Thyroid gland (tissue), 4 donors: ENCODE measurements around the gene IL10RA.

Source experiments
- POLR2A ChIP-seq, 2 donors: fragments of 450-650 bp; IDR thresholded peaks; one replicate each; pipeline ENCODE4 v1.6.1; 2017; ENCODE audit warnings: antibody characterized with exemption in 2 of 2, mild to moderate bottlenecking in 2 of 2, moderate library complexity in 1 of 2
- TF ChIP-seq, protein P1 (sequence below), 6 experiments: fragments of 200-600 bp in 3 of 6; fragments of 450-650 bp in 3 of 6; sonication (generic) in 3 of 6; IDR thresholded peaks; one replicate each; pipeline ENCODE4 v1.5.1; 2016 to 2019; ENCODE audit warnings: antibody characterized with exemption in 6 of 6, mild to moderate bottlenecking in 2 of 6, inconsistent platforms in 1 of 6, moderate library complexity in 1 of 6

DNA sequence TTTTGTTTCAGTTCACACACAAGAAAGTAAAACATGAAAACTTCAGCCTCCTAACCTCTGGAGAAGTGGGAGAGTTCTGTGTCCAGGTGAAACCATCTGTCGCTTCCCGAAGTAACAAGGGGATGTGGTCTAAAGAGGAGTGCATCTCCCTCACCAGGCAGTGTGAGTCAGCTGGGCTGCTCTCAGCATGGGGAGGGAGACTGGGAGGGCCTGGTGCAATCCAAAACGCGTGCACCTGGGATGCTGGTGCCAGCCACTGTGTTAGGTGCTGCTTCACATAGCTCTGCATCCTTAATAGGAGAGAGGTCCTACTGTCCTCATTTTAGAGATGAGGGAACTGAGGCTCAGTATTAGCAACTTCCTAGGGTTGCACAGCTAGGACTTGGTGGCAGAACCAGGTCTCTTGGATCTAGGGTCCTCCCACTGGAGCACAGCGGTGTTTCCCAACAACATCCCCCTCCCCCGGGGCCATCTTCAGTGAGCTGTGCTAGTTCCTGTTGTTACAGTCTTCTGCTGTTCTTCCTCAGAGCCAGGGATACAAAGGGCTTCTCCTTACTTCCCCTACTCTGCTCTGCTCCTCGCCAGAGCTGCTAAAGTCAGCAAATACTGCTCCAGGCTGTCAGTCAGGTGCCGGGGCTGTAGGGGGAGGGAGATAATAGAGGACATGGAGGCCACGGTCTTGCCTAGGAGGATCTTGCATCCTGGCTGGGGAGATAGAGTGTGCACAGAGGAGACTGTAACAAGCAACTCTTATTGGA lies 8.0 kb downstream of the IL10RA start:
- TF ChIP-seq, protein P1, sequence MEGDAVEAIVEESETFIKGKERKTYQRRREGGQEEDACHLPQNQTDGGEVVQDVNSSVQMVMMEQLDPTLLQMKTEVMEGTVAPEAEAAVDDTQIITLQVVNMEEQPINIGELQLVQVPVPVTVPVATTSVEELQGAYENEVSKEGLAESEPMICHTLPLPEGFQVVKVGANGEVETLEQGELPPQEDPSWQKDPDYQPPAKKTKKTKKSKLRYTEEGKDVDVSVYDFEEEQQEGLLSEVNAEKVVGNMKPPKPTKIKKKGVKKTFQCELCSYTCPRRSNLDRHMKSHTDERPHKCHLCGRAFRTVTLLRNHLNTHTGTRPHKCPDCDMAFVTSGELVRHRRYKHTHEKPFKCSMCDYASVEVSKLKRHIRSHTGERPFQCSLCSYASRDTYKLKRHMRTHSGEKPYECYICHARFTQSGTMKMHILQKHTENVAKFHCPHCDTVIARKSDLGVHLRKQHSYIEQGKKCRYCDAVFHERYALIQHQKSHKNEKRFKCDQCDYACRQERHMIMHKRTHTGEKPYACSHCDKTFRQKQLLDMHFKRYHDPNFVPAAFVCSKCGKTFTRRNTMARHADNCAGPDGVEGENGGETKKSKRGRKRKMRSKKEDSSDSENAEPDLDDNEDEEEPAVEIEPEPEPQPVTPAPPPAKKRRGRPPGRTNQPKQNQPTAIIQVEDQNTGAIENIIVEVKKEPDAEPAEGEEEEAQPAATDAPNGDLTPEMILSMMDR (IDR thresholded peaks at IDR 0.05), result no peak
- no peak for TF ChIP-seq POLR2A (IDR thresholded peaks at IDR 0.05)
